Esophagus muscularis mucosa (tissue), 4 donors: ENCODE measurements around the gene ZG16. TPM values are rescaled to one million over a fixed set of nuclear protein-coding genes. Genes with fewer than 3 reads are reported as not detected.
"Not testable (repeated sequence)": the region's sequence is repeated elsewhere in the genome, so short reads cannot be mapped to it uniquely, and the experiment has no call there.

Experiments
- DNase-seq: peaks from one replicate; pipeline ENCODE4 v3.0.0-alpha.2; 2017; ENCODE audit errors: extremely low spot score
- H3K27ac ChIP-seq, 4 donors: fragments of 200-600 bp; sonication (generic); replicated peaks in 1 of 4; 1 replicate in 3 of 4; 2 replicates in 1 of 4; pipeline ENCODE4 v1.5.1; 2016 to 2019; ENCODE audit warnings: mild to moderate bottlenecking in 1 of 4
- H3K27me3 ChIP-seq, 4 donors: fragments of 200-600 bp; sonication (generic); one replicate each; pipeline versions ENCODE4 v1.5.1 to v1.6.0; 2016 to 2019
- H3K36me3 ChIP-seq, 4 donors: fragments of 200-600 bp; sonication (generic); one replicate each; pipeline ENCODE4 v1.5.1; 2016 to 2019
- H3K4me1 ChIP-seq, 4 donors: fragments of 200-600 bp; sonication (generic); one replicate each; pipeline ENCODE4 v1.5.1; 2016 to 2019
- H3K4me3 ChIP-seq, 4 donors: fragments of 200-600 bp; sonication (generic); 1 replicate in 2 of 4; 2 replicates in 2 of 4; pipeline ENCODE4 v1.5.1; 2016 to 2019; ENCODE audit warnings: mild to moderate bottlenecking in 4 of 4, moderate library complexity in 1 of 4
- H3K9me3 ChIP-seq, 4 donors: fragments of 200-600 bp; sonication (generic); 1 replicate in 3 of 4; 2 replicates in 1 of 4; pipeline ENCODE4 v1.5.1; 2016 to 2019
- CTCF ChIP-seq, 3 experiments: fragments of 200-600 bp in 2 of 3; fragments of 450-650 bp in 1 of 3; sonication (generic) in 2 of 3; IDR thresholded peaks; one replicate each; pipeline ENCODE4 v1.5.1; 2017 to 2019; ENCODE audit warnings: antibody characterized with exemption in 3 of 3, mild to moderate bottlenecking in 2 of 3, moderate library complexity in 1 of 3
- EP300 ChIP-seq: sonication (generic); formaldehyde crosslinking; IDR thresholded peaks from one replicate; pipeline ENCODE4 v1.6.1; 2017; ENCODE audit warnings: antibody characterized with exemption
- POLR2A ChIP-seq: fragments of 450-650 bp; IDR thresholded peaks from one replicate; pipeline ENCODE4 v1.6.1; 2017; ENCODE audit warnings: antibody characterized with exemption, moderate library complexity, mild to moderate bottlenecking, low read depth
- POLR2AphosphoS5 ChIP-seq, 2 donors: sonication (generic); formaldehyde crosslinking; IDR thresholded peaks; one replicate each; pipeline ENCODE4 v1.6.1; 2017; ENCODE audit warnings: antibody characterized with exemption in 2 of 2
- WGBS: methylation state at CpG from one replicate; pipeline ENCODE4 v1.1.5; 2018; 5-methylcytosine and 5-hydroxymethylcytosine counted together
- intact Hi-C: fragments of 100-400 bp; cut with DNase I; formaldehyde crosslinking; loops from one replicate; pipeline ENCODE4 v1.15.1; 2023
- total RNA-seq, 4 donors: library from RNA; depleted of rRNA; stranded (reverse); fragments of >200 nt; gene quantifications; one replicate each; pipeline versions ENCODE4 v1.1.0 to v1.2.1, GENCODE V29; 2016

The ZG16 gene
- total RNA-seq, 4 donors from 2014 or later, result 0.23 TPM; not detected in 3

DNA sequence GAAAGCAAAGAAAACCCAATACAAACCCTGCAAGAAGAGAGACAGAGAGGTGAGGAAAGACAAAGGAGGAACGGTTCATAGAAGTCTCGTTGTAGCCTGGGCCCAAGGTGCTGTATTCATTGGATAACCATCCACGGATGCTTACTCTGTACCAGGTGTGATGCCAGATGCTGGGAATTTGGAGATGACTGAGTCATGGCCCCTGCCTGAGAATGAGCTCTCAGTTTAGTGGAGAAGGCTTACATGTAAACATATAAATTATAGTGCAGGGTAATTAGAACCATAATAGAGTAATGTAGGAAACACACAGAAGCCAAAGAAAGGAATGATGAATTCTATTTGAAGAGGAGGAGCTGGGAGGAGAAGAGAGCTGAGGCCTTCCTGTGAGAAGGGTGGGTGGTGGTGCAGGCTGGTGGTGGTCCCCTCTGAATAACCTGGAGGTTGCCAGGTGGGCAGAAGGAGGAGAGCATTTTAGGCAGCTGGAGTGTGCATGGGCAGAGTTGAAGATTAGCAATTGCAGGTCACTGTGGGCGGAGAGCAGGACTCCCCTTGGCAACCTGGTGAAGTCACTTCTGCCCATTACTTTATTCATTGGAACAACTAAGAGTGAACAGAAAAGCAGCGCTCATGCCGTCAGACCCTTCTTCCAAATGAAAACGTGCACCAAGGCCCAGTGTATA, 7.7 kb upstream of the ZG16 start:
- Histone ChIP-seq H3K27me3 (no peaks in the 10 kb centered on the region), H3K9me3 (no peaks in the 10 kb centered on the region), H3K36me3 (no peaks in the 10 kb centered on the region), H3K4me1 (no peaks in the 10 kb centered on the region), H3K4me3 (no peak overlapping the region), H3K27ac (no peak overlapping the region)
- intact Hi-C loops, result no loop called here
- TF ChIP-seq CTCF (IDR thresholded peaks at IDR 0.05) (no peak), POLR2A (no peak), EP300 (no peak), POLR2AphosphoS5 (IDR thresholded peaks at IDR 0.05) (no peak)
- no peak for DNase-seq
- 71% methylated on average over 7 of the region's 7 CpGs for WGBS

GRCh38 chr16:29772330-29772729, 5.7 kb upstream of the ZG16 start:
- WGBS, result 85% methylated on average over 7 of the region's 7 CpGs
- H3K4me1 ChIP-seq, H3K9me3 ChIP-seq, DNase-seq, H3K27me3 ChIP-seq, H3K27ac ChIP-seq, intact Hi-C loops, H3K4me3 ChIP-seq, H3K36me3 ChIP-seq: not testable (repeated sequence)

DNA sequence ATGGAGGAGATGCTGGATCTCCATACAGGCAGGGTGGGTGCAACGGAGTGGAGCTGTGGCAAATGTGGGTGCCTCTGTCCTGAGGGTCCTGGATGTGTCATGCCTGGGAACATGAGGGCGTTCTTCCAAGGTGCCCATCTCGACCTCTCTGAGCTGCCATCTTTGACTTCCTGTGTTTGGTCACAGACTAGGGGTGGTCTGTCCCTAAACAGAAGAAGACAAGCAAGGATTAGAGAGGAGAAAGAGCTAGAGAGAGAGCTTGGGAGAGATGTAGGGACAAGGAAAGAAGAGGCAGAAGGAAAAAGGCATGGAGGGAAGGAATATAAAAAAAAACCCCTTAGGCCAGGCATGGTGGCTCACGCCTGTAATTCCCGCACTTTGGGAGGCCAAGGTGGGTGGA, 3.3 kb upstream of the ZG16 start:
- intact Hi-C loops, result no loop called here
- TF ChIP-seq POLR2AphosphoS5 (IDR thresholded peaks at IDR 0.05) (no peak), EP300 (no peak), CTCF (IDR thresholded peaks at IDR 0.05) (no peak), POLR2A (no peak)
- WGBS, result 93% methylated on average over 5 of the region's 5 CpGs

DNA sequence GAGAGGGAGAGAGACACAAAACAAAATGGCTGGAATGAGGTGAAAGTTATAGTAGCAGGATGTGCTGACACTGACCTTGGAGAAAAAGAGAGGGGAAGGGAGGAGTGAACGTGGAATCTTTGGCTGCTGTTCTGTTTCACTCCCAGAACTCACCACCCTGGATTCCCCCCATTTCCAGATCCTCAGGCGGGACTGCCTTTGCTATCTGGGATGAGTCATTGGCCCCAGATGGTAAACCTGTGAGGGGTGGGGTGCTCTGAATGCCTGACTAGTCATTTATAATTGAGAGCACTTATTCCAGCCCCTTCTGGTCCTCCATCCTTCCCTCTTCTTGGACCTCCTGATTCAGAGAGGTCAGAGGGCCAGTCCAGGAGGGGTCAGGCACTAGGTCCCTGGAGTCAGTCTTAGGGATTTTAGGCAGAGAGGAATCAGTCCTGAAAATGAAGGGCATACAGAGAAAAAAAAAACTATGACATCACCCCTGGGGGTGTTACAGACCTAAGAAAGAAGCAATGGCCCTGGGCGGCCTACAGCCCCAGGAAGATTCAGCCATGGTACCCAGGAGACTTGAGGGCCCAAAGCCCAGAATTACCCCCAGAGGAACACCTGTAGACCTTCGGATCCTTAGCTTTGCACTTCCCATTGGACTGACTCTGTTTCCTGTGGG, 2.2 kb upstream of the ZG16 start:
- H3K4me3 ChIP-seq, result no peak overlapping the region
- no peak for DNase-seq
- no peaks in the 10 kb centered on the region for H3K36me3 ChIP-seq
- peaks cover 0 to 23% (median 0%) of the 10 kb centered on the region in 4 donors for H3K27me3 ChIP-seq
- H3K4me1 ChIP-seq, result no peaks in the 10 kb centered on the region
- TF ChIP-seq POLR2A (no peak), POLR2AphosphoS5 (IDR thresholded peaks at IDR 0.05) (no peak), CTCF (IDR thresholded peaks at IDR 0.05) (no peak), EP300 (no peak)
- H3K27ac ChIP-seq, result no peak overlapping the region
- 67% methylated on average over 4 of the region's 4 CpGs for WGBS
- intact Hi-C loops, result no loop called here
- H3K9me3 ChIP-seq, result no peaks in the 10 kb centered on the region

More for the DNA sequence above, 3.3 kb upstream of the ZG16 start:
- Histone ChIP-seq H3K27me3 (peaks cover 0 to 14% (median 0%) of the 10 kb centered on the region in 4 donors), H3K36me3 (no peaks in the 10 kb centered on the region), H3K9me3 (no peaks in the 10 kb centered on the region), H3K27ac (no peak overlapping the region), H3K4me1 (no peaks in the 10 kb centered on the region), H3K4me3 (no peak overlapping the region)
- no peak for DNase-seq

DNA sequence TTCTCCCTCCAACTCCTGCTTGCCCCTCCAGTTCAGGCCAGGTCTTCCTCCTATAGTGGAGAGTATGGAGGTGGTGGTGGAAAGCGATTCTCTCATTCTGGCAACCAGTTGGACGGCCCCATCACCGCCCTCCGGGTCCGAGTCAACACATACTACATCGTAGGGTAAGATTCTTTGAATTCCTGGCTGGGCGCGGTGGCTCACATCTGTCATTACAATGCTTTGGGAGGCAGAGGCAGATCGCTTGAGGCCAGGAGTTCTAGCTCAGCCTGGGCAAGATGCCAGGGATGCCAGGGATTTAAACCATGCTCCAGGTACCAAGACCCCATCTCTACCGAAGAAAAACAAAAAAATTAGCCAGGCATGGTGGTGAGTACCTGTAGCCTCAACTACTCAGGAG, 1.4 kb downstream of the ZG16 start:
- Histone ChIP-seq H3K27me3 (peaks cover 0 to 23% (median 0%) of the 10 kb centered on the region in 4 donors), H3K27ac (no peak overlapping the region), H3K4me3 (no peak overlapping the region), H3K9me3 (no peaks in the 10 kb centered on the region), H3K36me3 (no peaks in the 10 kb centered on the region), H3K4me1 (no peaks in the 10 kb centered on the region)
- DNase-seq, result no peak
- TF ChIP-seq POLR2A, result no peak
- no peak for TF ChIP-seq POLR2AphosphoS5 (IDR thresholded peaks at IDR 0.05)
- no peak for TF ChIP-seq CTCF (IDR thresholded peaks at IDR 0.05)
- no peak for TF ChIP-seq EP300
- 100% methylated on average over 2 of the region's 10 CpGs for WGBS
- intact Hi-C loops, result no loop called here

DNA sequence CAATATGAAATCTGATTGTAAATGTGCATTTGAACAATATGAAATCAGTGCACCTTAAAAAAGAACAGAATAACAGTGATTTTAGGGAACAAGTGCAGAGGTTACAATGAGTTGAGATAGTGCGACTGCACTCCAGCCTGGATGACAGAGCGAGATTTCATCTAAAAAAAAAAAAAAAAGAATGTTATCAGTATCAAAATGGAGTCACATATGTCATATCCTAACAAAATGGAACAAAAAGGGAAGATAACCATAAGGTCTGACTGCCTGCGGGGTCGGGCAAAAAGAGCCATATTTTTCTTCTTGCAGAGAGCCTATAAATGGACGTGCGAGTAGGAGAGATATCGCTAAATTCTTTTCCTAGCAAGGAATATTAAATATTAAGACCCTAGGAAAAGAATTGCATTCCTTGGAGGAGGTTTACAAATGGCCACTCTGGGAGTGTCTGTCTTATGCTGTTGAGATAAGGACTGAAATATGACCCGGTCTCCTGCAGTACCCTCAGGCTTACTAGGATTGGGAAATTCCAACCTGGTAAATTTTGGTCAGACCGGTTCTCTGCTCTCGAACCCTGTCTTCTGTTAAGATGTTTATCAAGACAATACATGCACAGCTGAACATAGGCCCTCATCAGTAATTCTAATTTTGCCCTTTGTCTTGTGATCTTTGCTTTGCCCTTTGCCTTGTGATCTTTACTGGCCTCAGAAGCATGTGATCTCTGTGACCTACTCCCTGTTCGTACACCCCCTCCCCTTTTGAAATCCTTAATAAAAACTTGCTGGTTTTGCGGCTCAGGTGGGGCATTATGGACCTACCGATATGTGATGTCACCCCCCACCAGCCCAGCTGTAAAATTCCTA, 5.3 kb downstream of the ZG16 start:
- 80% methylated on average over 13 of the region's 13 CpGs for WGBS
- intact Hi-C loops, result loop anchor here (10.0 kb wide), 2 partner anchors 49 to 79 kb away; no protein-coding TSS in a partner anchor
- Histone ChIP-seq H3K27me3 (peaks cover 0 to 23% (median 0%) of the 10 kb centered on the region in 4 donors), H3K4me1 (peaks cover 5 to 11% (median 10%) of the 10 kb centered on the region in 4 donors)
- H3K27ac ChIP-seq, H3K36me3 ChIP-seq, H3K4me3 ChIP-seq, DNase-seq, H3K9me3 ChIP-seq: not testable (repeated sequence)
